Esophagus squamous epithelium (tissue), 5 donors: ENCODE measurements around the gene CNNM1. TPM values are rescaled to one million over a fixed set of nuclear protein-coding genes. Genes with fewer than 3 reads are reported as not detected.

ENCODE experiments used
- DNase-seq: peaks from one replicate; lab custom pipeline; 2025; lab: John Stamatoyannopoulos, UW
- H3K27ac ChIP-seq, 4 donors: fragments of 200-600 bp; sonication (generic); one replicate each; pipeline ENCODE4 v1.5.1; 2016 to 2019; ENCODE audit warnings: mild to moderate bottlenecking in 1 of 4
- H3K27me3 ChIP-seq, 4 donors: fragments of 200-600 bp; sonication (generic); 1 replicate in 3 of 4; 2 replicates in 1 of 4; pipeline versions ENCODE4 v1.5.1 to v1.6.0; 2017 to 2021; ENCODE audit warnings: antibody characterized with exemption in 1 of 4
- H3K36me3 ChIP-seq, 3 donors: fragments of 200-600 bp; sonication (generic); one replicate each; pipeline ENCODE4 v1.5.1; 2016 to 2019
- H3K4me1 ChIP-seq, 3 donors: fragments of 200-600 bp; sonication (generic); one replicate each; pipeline ENCODE4 v1.5.1; 2017 to 2019
- H3K4me3 ChIP-seq, 4 donors: fragments of 200-600 bp; sonication (generic); 1 replicate in 3 of 4; 2 replicates in 1 of 4; pipeline ENCODE4 v1.5.1; 2016 to 2019; ENCODE audit warnings: mild to moderate bottlenecking in 2 of 4, moderate library complexity in 1 of 4
- H3K9me3 ChIP-seq, 3 donors: fragments of 200-600 bp; sonication (generic); one replicate each; pipeline ENCODE4 v1.5.1; 2016 to 2019
- CTCF ChIP-seq, 6 experiments: fragments of 450-650 bp in 4 of 6; fragments of 200-600 bp in 2 of 6; sonication (generic) in 2 of 6; IDR thresholded peaks; one replicate each; pipeline ENCODE4 v1.5.1; 2016 to 2019; ENCODE audit warnings: antibody characterized with exemption in 6 of 6, mild to moderate bottlenecking in 4 of 6, moderate library complexity in 4 of 6
- POLR2A ChIP-seq, 4 donors: fragments of 450-650 bp; IDR thresholded peaks; one replicate each; pipeline ENCODE4 v1.6.1; 2017; ENCODE audit warnings: antibody characterized with exemption in 4 of 4, mild to moderate bottlenecking in 4 of 4, moderate library complexity in 3 of 4
- WGBS, 2 donors: methylation state at CpG; one replicate each; pipeline ENCODE4 v1.1.5; 2018; 5-methylcytosine and 5-hydroxymethylcytosine counted together
- intact Hi-C: fragments of 100-400 bp; cut with DNase I; formaldehyde crosslinking; loops from one replicate; pipeline ENCODE4 v1.15.0; 2022
- total RNA-seq, 4 donors: library from RNA; depleted of rRNA; stranded (reverse); fragments of >200 nt; gene quantifications; one replicate each; pipeline ENCODE4 v1.1.0, GENCODE V29; 2016
- donor health status: DM: yes; HTN: yes; CAD: no.

CNNM1 gene
- total RNA-seq, 4 donors from 2014 or later = 1.8 to 2.7 (median 2.1) TPM

- H3K27me3 ChIP-seq = no peaks in the 10 kb centered on the region
- H3K36me3 ChIP-seq = peaks cover 0 to 72% (median 4%) of the 10 kb centered on the region in 3 donors
- DNase-seq = no peak
- H3K9me3 ChIP-seq = no peaks in the 10 kb centered on the region
- no peak overlapping the region for H3K4me3 ChIP-seq
- H3K4me1 ChIP-seq = no peaks in the 10 kb centered on the region
- intact Hi-C loops = no loop called here
- WGBS, 2 donors = 84 to 94% methylated on average over 2 of the region's 2 CpGs
- no peak overlapping the region for H3K27ac ChIP-seq
- TF ChIP-seq POLR2A (IDR thresholded peaks at IDR 0.05) = no peak
- TF ChIP-seq CTCF (IDR thresholded peaks at IDR 0.05) = no peak
These were observed 90.5 kb downstream of the CNNM1 start for GRCh38 chr10:99419688-99420087.

- H3K4me1 ChIP-seq = no peaks in the 10 kb centered on the region
- DNase-seq = no peak
- intact Hi-C loops = no loop called here
- WGBS, 2 donors = 90 to 92% methylated on average over 3 of the region's 3 CpGs
- H3K9me3 ChIP-seq = no peaks in the 10 kb centered on the region
- TF ChIP-seq POLR2A (IDR thresholded peaks at IDR 0.05) = no peak
- no peak for TF ChIP-seq CTCF (IDR thresholded peaks at IDR 0.05)
- no peaks in the 10 kb centered on the region for H3K27me3 ChIP-seq
- H3K36me3 ChIP-seq = peaks cover 0 to 85% (median 4%) of the 10 kb centered on the region in 3 donors
- no peak overlapping the region for H3K27ac ChIP-seq
- H3K4me3 ChIP-seq = no peak overlapping the region
These were observed 92.1 kb downstream of the CNNM1 start for GRCh38 chr10:99421233-99421739.

- Histone ChIP-seq H3K4me1 (peaks cover 0 to 1% (median 0%) of the 10 kb centered on the region in 3 donors), H3K36me3 (peaks cover 0 to 80% (median 4%) of the 10 kb centered on the region in 3 donors), H3K4me3 (no peak overlapping the region), H3K27me3 (no peaks in the 10 kb centered on the region), H3K27ac (no peak overlapping the region), H3K9me3 (no peaks in the 10 kb centered on the region)
- WGBS, 2 donors = 91 to 94% methylated on average over 5 of the region's 5 CpGs
- no peak for DNase-seq
- TF ChIP-seq CTCF (IDR thresholded peaks at IDR 0.05) (no peak), POLR2A (IDR thresholded peaks at IDR 0.05) (no peak)
- intact Hi-C loops = no loop called here
These were observed 93.5 kb downstream of the CNNM1 start for GRCh38 chr10:99422529-99423096.

- 88 to 91% methylated on average over 1 of the region's 1 CpG for WGBS, 2 donors
- Histone ChIP-seq H3K36me3 (peaks cover 0 to 60% (median 0%) of the 10 kb centered on the region in 3 donors), H3K4me1 (peaks cover under 1 to 22% (median 4%) of the 10 kb centered on the region in 3 donors), H3K4me3 (no peak overlapping the region), H3K27me3 (no peaks in the 10 kb centered on the region), H3K27ac (no peak overlapping the region), H3K9me3 (no peaks in the 10 kb centered on the region)
- TF ChIP-seq POLR2A (IDR thresholded peaks at IDR 0.05) (no peak), CTCF (IDR thresholded peaks at IDR 0.05) (no peak)
- intact Hi-C loops = no loop called here
- no peak for DNase-seq
These were observed 95.5 kb downstream of the CNNM1 start for GRCh38 chr10:99424656-99425055.

- peaks cover 0 to 54% (median 0%) of the 10 kb centered on the region in 3 donors for H3K36me3 ChIP-seq
- H3K4me1 ChIP-seq = peaks cover 4 to 27% (median 8%) of the 10 kb centered on the region in 3 donors
- no peak overlapping the region for H3K4me3 ChIP-seq
- 90 to 95% methylated on average over 1 of the region's 1 CpG for WGBS, 2 donors
- intact Hi-C loops = no loop called here
- no peaks in the 10 kb centered on the region for H3K9me3 ChIP-seq
- no peaks in the 10 kb centered on the region for H3K27me3 ChIP-seq
- H3K27ac ChIP-seq = no peak overlapping the region
- no peak for TF ChIP-seq POLR2A (IDR thresholded peaks at IDR 0.05)
- TF ChIP-seq CTCF (IDR thresholded peaks at IDR 0.05) = no peak
- no peak for DNase-seq
These were observed 96.0 kb downstream of the CNNM1 start for GRCh38 chr10:99425204-99425603.
